ENCODE data around the gene SLC12A5.

GRCh38 chr20:46056027-46056833 is 27.2 kb downstream of the SLC12A5 start:
- no peak for TF ChIP-seq POLR2AphosphoS5 (IDR thresholded peaks at IDR 0.05)
- TF ChIP-seq, protein P1, sequence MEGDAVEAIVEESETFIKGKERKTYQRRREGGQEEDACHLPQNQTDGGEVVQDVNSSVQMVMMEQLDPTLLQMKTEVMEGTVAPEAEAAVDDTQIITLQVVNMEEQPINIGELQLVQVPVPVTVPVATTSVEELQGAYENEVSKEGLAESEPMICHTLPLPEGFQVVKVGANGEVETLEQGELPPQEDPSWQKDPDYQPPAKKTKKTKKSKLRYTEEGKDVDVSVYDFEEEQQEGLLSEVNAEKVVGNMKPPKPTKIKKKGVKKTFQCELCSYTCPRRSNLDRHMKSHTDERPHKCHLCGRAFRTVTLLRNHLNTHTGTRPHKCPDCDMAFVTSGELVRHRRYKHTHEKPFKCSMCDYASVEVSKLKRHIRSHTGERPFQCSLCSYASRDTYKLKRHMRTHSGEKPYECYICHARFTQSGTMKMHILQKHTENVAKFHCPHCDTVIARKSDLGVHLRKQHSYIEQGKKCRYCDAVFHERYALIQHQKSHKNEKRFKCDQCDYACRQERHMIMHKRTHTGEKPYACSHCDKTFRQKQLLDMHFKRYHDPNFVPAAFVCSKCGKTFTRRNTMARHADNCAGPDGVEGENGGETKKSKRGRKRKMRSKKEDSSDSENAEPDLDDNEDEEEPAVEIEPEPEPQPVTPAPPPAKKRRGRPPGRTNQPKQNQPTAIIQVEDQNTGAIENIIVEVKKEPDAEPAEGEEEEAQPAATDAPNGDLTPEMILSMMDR (IDR thresholded peaks at IDR 0.05) = no peak
